VCaP (cell line): ENCODE results near the gene RAPGEF1.

Source experiments
- H3K27ac ChIP-seq: fragments of 450-650 bp; 2 replicates; pipeline ENCODE4 v1.5.1; 2017
- TF ChIP-seq, protein P1 (sequence below): fragments of 450-650 bp; conservative IDR thresholded peaks from 2 replicates; pipeline ENCODE4 v1.5.1; 2017; ENCODE audit warnings: mild to moderate bottlenecking, moderate library complexity

RAPGEF1 gene

GRCh38 chr9:131728961-131729360, 10.9 kb downstream of the RAPGEF1 start:
- TF ChIP-seq, protein P1, sequence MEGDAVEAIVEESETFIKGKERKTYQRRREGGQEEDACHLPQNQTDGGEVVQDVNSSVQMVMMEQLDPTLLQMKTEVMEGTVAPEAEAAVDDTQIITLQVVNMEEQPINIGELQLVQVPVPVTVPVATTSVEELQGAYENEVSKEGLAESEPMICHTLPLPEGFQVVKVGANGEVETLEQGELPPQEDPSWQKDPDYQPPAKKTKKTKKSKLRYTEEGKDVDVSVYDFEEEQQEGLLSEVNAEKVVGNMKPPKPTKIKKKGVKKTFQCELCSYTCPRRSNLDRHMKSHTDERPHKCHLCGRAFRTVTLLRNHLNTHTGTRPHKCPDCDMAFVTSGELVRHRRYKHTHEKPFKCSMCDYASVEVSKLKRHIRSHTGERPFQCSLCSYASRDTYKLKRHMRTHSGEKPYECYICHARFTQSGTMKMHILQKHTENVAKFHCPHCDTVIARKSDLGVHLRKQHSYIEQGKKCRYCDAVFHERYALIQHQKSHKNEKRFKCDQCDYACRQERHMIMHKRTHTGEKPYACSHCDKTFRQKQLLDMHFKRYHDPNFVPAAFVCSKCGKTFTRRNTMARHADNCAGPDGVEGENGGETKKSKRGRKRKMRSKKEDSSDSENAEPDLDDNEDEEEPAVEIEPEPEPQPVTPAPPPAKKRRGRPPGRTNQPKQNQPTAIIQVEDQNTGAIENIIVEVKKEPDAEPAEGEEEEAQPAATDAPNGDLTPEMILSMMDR, result no peak
- H3K27ac ChIP-seq, result no peak overlapping the region

DNA sequence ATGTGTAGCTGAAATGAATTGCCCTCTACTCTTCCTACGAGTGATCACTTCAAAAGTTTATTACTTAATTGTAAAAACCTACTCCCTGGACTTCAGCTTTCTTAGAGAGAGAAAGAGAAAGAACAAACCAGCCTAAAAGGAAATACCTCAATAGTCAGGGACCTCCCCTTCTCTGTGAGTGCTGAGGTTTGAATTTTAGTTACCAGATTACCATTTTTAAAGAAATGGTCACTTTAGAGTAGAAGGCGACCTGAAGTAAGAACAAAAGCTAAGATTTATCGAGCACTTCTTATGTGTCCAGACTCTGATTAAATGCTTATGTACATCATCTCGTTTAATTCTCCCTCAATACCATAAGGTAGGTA, 11.3 kb downstream of the RAPGEF1 start:
- no peak overlapping the region for H3K27ac ChIP-seq
- TF ChIP-seq, protein P1, result no peak

- TF ChIP-seq, protein P1, result no peak
- H3K27ac ChIP-seq, result no peak overlapping the region
Observed at GRCh38 chr9:131727795-131728545, 11.9 kb downstream of the RAPGEF1 start.

DNA sequence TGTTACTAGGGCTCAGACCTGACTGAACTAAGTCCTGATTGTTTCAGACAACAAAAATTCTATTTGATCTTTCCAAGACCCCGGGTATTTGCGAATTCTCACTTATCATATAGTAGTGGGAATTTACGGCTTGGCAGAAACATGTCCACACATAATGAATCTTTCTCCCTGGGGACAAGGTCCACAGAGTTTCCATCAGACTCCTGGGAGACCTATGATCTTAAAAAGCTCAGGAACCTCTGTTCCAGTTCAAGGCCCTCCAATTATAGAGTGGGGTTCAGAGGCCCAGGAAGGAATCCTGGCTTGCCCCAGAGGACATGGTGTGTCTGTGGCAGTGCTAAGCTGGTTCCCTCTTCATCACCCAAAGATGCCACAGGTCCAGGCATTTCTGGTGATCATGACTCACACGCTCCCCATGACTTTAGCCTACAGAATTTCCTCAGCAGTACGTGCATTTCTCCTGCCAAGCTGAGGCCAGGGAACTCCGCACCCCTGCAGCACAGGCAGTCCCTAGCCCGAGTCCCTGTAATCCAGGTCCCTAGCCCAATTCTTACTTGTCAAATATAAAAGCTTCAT, 12.6 kb downstream of the RAPGEF1 start:
- no peak overlapping the region for H3K27ac ChIP-seq
- TF ChIP-seq, protein P1, result no peak

DNA sequence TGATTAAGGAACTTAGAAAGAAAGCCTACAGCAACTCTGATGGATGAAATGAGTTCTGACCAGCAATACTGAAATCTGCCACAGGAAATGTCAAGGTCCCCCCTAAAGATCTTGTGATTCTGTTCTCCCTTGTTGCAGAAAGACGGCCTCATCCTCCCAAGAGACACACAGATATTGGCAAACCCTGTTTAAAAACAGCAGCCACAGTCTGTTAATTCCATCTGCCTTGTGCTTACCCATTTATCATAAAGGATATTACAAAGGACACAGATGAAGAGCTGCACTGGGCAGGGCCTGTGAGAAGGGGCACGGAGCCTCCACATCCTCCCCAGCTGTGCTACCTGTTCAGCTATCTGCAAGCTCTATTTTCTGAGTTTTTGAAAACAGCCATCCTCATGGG, 15.2 kb downstream of the RAPGEF1 start:
- H3K27ac ChIP-seq, result no peak overlapping the region
- TF ChIP-seq, protein P1, result no peak

GRCh38 chr9:131723632-131724031, 16.2 kb downstream of the RAPGEF1 start:
- TF ChIP-seq, protein P1, result no peak
- H3K27ac ChIP-seq, result no peak overlapping the region

DNA sequence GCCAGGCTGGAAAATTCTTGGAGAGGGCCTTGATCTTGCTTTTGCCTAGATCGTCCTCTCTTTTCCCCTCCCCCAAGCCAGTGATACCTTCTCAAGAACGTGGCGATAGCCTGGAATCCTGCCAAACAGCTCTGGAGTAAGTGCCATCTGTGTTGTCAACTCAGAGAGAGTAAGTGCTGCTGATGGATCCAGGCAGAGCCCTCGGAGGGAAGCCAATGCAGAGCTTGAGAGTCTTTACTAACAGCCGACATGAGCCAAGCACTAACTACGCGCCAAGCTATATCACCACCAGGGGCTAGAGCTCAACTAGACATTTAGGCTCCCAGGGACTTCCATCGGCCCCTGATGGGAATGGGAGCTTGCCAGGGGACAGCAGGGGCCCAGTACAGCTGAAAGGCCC, 17.6 kb downstream of the RAPGEF1 start:
- TF ChIP-seq, protein P1, result no peak
- no peak overlapping the region for H3K27ac ChIP-seq
